Caco-2 (cell line): ENCODE data around the gene SSX2IP. TPM values are rescaled to one million over a fixed set of nuclear protein-coding genes. Genes with fewer than 3 reads are reported as not detected.

Source experiments
- BruUV-seq: library from RNA; stranded (reverse); fragments of 400-500 nt; replicated peaks from 2 replicates; lab custom pipeline; 2021; lab: Mats Ljungman, UMichigan
- CTCF ChIA-PET: fragments of 300-600 bp; sonication (Branson Sonifier 250); formaldehyde crosslinking; loops from one replicate; lab custom pipeline; 2022; ENCODE audit warnings: antibody characterized with exemption; lab: Charles Lee
- POLR2A ChIA-PET: fragments of 300-600 bp; sonication (Branson Sonifier 250); formaldehyde crosslinking; loops from one replicate; lab custom pipeline; 2022; ENCODE audit warnings: antibody characterized with exemption; lab: Charles Lee
- DNase-seq, 2 experiments: peaks; one replicate each; pipeline versions ENCODE4 v3.0.0 to v3.0.0-alpha.2; 2020 to 2022
- H3K27me3 ChIP-seq: replicated peaks from 2 replicates; pipeline ENCODE4 v1.6.0; 2011; ENCODE audit warnings: low read length; ENCODE audit not compliant: control insufficient read depth, insufficient read depth
- H3K36me3 ChIP-seq: 2 replicates; pipeline ENCODE4 v1.5.1; 2011; ENCODE audit warnings: low read length; ENCODE audit not compliant: control insufficient read depth, insufficient read depth
- H3K4me1 ChIP-seq: fragments of 250-450 bp; sonication (Bioruptor Pico); 2 replicates; pipeline ENCODE4 v1.5.1; 2020; ENCODE audit warnings: mild to moderate bottlenecking
- H3K4me3 ChIP-seq: 2 replicates; pipeline ENCODE4 v1.5.1; 2011; ENCODE audit warnings: low read depth, mild to moderate bottlenecking, control low read depth, low read length
- H3K9me3 ChIP-seq: fragments of 250-450 bp; sonication (Bioruptor Pico); 2 replicates; pipeline ENCODE4 v1.5.1; 2020; ENCODE audit warnings: mild to moderate bottlenecking, moderate library complexity
- H3K27ac Mint-ChIP-seq: one replicate; pipeline ENCODE4 v1.8.0; 2022; ENCODE audit warnings: mixed read lengths; ENCODE audit not compliant: unreplicated experiment
- H3K27me3 Mint-ChIP-seq: one replicate; pipeline ENCODE4 v1.8.0; 2022; ENCODE audit warnings: mixed read lengths; ENCODE audit not compliant: insufficient read depth, unreplicated experiment
- H3K36me3 Mint-ChIP-seq: one replicate; pipeline ENCODE4 v1.8.0; 2022; ENCODE audit warnings: mild to moderate bottlenecking, mixed read lengths; ENCODE audit not compliant: insufficient read depth, unreplicated experiment
- H3K4me1 Mint-ChIP-seq: one replicate; pipeline ENCODE4 v1.8.0; 2022; ENCODE audit warnings: low read depth, mixed read lengths; ENCODE audit not compliant: unreplicated experiment
- H3K4me3 Mint-ChIP-seq: one replicate; pipeline ENCODE4 v1.8.0; 2022; ENCODE audit warnings: mild to moderate bottlenecking, moderate library complexity, mixed read lengths; ENCODE audit not compliant: unreplicated experiment
- H3K9me3 Mint-ChIP-seq: one replicate; pipeline ENCODE4 v1.8.0; 2022; ENCODE audit warnings: mixed read lengths; ENCODE audit not compliant: unreplicated experiment
- CTCF ChIP-seq, 2 experiments: fragments of 200-600 bp in 1 of 2; IDR thresholded peaks; 1 replicate in 1 of 2; 2 replicates in 1 of 2; pipeline versions ENCODE4 v1.5.1 to v1.8.0; 2011 to 2022; ENCODE audit warnings: antibody characterized with exemption in 1 of 2, control low read depth in 1 of 2, inconsistent platforms in 1 of 2, low read depth in 1 of 2, low read length in 1 of 2, mild to moderate bottlenecking in 1 of 2, moderate library complexity in 1 of 2; ENCODE audit not compliant: insufficient read depth in 1 of 2, severe bottlenecking in 1 of 2, unreplicated experiment in 1 of 2
- intact Hi-C: fragments of 100-400 bp; cut with micrococcal nuclease; formaldehyde crosslinking; loops from one replicate; pipeline ENCODE4 v1.10.0; 2022; ENCODE audit not compliant: unreplicated experiment
- total RNA-seq: library from RNA; stranded (reverse); gene quantifications from 2 replicates; pipeline ENCODE4 v1.2.3, GENCODE V29; 2022

The SSX2IP gene
- total RNA-seq, 1 experiment from 2014 or later, result 15.3 TPM

- Mint-ChIP-seq H3K36me3 (no peaks in the 10 kb centered on the region), H3K27me3 (no peaks in the 10 kb centered on the region), H3K9me3 (no peaks in the 10 kb centered on the region), H3K4me3 (peak overlapping the region; percentile 70), H3K27ac (peak overlapping the region; percentile 45), H3K4me1 (no peaks in the 10 kb centered on the region)
- peak; percentile 66 to 83 for DNase-seq
- no TSS peak for BruUV-seq
- CTCF ChIA-PET, result interaction anchor here (0.6 to 0.9 kb wide), 2 partner anchors 141 to 179 kb away, joined by 3 read pairs; no protein-coding TSS in a partner anchor
- no peaks in the 10 kb centered on the region for H3K36me3 ChIP-seq
- peak; percentile 41 to 86 for TF ChIP-seq CTCF (IDR thresholded peaks at IDR 0.05; ENCODE audit: insufficient read depth in 1 of 2, low read depth in 1 of 2, low read length in 1 of 2, severe bottlenecking in 1 of 2, unreplicated experiment in 1 of 2)
- POLR2A ChIA-PET, result no interaction called here
- no peaks in the 10 kb centered on the region for H3K27me3 ChIP-seq
- H3K4me3 ChIP-seq, result peak overlapping the region; percentile 47
- no peaks in the 10 kb centered on the region for H3K9me3 ChIP-seq
- intact Hi-C loops, result loop anchor here (1.0 to 10.0 kb wide), 4 partner anchors 116 to 480 kb away; partner anchors contain the start of genes GNG5 and SPATA1
- no peaks in the 10 kb centered on the region for H3K4me1 ChIP-seq
Measured at GRCh38 chr1:84620720-84621313, 69.4 kb downstream of the SSX2IP start.

- Mint-ChIP-seq H3K36me3 (no peaks in the 10 kb centered on the region), H3K27me3 (no peaks in the 10 kb centered on the region), H3K27ac (no peak overlapping the region), H3K4me1 (no peaks in the 10 kb centered on the region), H3K4me3 (no peak overlapping the region), H3K9me3 (peaks cover 5% of the 10 kb centered on the region)
- Histone ChIP-seq H3K9me3 (no peaks in the 10 kb centered on the region), H3K4me1 (no peaks in the 10 kb centered on the region), H3K27me3 (no peaks in the 10 kb centered on the region), H3K36me3 (no peaks in the 10 kb centered on the region), H3K4me3 (no peak overlapping the region)
- no peak for DNase-seq
- CTCF ChIA-PET, result no interaction called here
- intact Hi-C loops, result loop anchor here (1.0 to 10.0 kb wide), 3 partner anchors 115 to 478 kb away; partner anchors contain the start of genes GNG5 and SPATA1
- TF ChIP-seq CTCF (IDR thresholded peaks at IDR 0.05; ENCODE audit: insufficient read depth in 1 of 2, low read depth in 1 of 2, low read length in 1 of 2, severe bottlenecking in 1 of 2, unreplicated experiment in 1 of 2), result no peak
- POLR2A ChIA-PET, result no interaction called here
- BruUV-seq, result no TSS peak
Measured at GRCh38 chr1:84619383-84620102, 70.7 kb downstream of the SSX2IP start.

GRCh38 chr1:84617349-84617748 lies 72.9 kb downstream of the SSX2IP start:
- H3K36me3 ChIP-seq, result no peaks in the 10 kb centered on the region
- Mint-ChIP-seq H3K4me1 (no peaks in the 10 kb centered on the region), H3K27me3 (no peaks in the 10 kb centered on the region), H3K36me3 (no peaks in the 10 kb centered on the region), H3K4me3 (no peak overlapping the region), H3K27ac (no peak overlapping the region), H3K9me3 (peaks cover 10% of the 10 kb centered on the region)
- no peaks in the 10 kb centered on the region for H3K27me3 ChIP-seq
- H3K9me3 ChIP-seq, result no peaks in the 10 kb centered on the region
- no TSS peak for BruUV-seq
- no peaks in the 10 kb centered on the region for H3K4me1 ChIP-seq
- DNase-seq, result no peak
- TF ChIP-seq CTCF (IDR thresholded peaks at IDR 0.05; ENCODE audit: insufficient read depth in 1 of 2, low read depth in 1 of 2, low read length in 1 of 2, severe bottlenecking in 1 of 2, unreplicated experiment in 1 of 2), result no peak
- ChIA-PET POLR2A (no interaction called here), CTCF (no interaction called here)
- H3K4me3 ChIP-seq, result no peak overlapping the region
- intact Hi-C loops, result no loop called here
